HFF-Myc (cell line): ENCODE measurements around the gene RGS18.

ENCODE experiments used
- DNase-seq: peaks from one replicate; pipeline ENCODE4 v3.0.0-alpha.2; 2011; ENCODE audit warnings: low read depth; ENCODE audit errors: extremely low read depth
- H3K4me3 ChIP-seq: replicated peaks from 2 replicates; pipeline ENCODE4 v1.5.1; 2011; ENCODE audit warnings: low read depth, mild to moderate bottlenecking, control low read depth, low read length
- CTCF ChIP-seq: IDR thresholded peaks from 2 replicates; pipeline ENCODE4 v1.5.1; 2012; ENCODE audit warnings: mild to moderate bottlenecking, low read depth, low read length, control low read depth; ENCODE audit errors: missing control alignments

RGS18 gene

GRCh38 chr1:192171123-192171522 is 12.9 kb downstream of the RGS18 start:
- no peak for DNase-seq
- H3K4me3 ChIP-seq, result no peak overlapping the region
- TF ChIP-seq CTCF, result no peak

- H3K4me3 ChIP-seq, result no peak overlapping the region
- no peak for DNase-seq
- no peak for TF ChIP-seq CTCF
Observed at GRCh38 chr1:192175971-192176370, 17.7 kb downstream of the RGS18 start.

- DNase-seq, result no peak
- TF ChIP-seq CTCF, result no peak
- no peak overlapping the region for H3K4me3 ChIP-seq
Observed at GRCh38 chr1:192183788-192184187, 25.5 kb downstream of the RGS18 start.

GRCh38 chr1:192186197-192186596 is 27.9 kb downstream of the RGS18 start:
- no peak for TF ChIP-seq CTCF
- no peak for DNase-seq
- no peak overlapping the region for H3K4me3 ChIP-seq

- DNase-seq, result no peak
- TF ChIP-seq CTCF, result no peak
- H3K4me3 ChIP-seq, result no peak overlapping the region
Observed at GRCh38 chr1:192190066-192190465, 31.8 kb downstream of the RGS18 start.

- DNase-seq, result no peak
- no peak overlapping the region for H3K4me3 ChIP-seq
- TF ChIP-seq CTCF, result no peak
Observed at GRCh38 chr1:192201303-192201702, 43.0 kb downstream of the RGS18 start.

GRCh38 chr1:192224396-192224795 is 66.1 kb downstream of the RGS18 start:
- no peak for TF ChIP-seq CTCF
- no peak for DNase-seq
- H3K4me3 ChIP-seq, result no peak overlapping the region
